Hypothalamus (tissue), 51 donors: Measurements from ENCODE around the gene UBIAD1.
"Not testable (repeated sequence)": the region's sequence is repeated elsewhere in the genome, so short reads cannot be mapped to it uniquely, and the experiment has no call there.

Source experiments
- DNase-seq, 51 donors: peaks; one replicate each; lab custom pipeline; 2025; lab: John Stamatoyannopoulos, UW

UBIAD1 gene

DNA sequence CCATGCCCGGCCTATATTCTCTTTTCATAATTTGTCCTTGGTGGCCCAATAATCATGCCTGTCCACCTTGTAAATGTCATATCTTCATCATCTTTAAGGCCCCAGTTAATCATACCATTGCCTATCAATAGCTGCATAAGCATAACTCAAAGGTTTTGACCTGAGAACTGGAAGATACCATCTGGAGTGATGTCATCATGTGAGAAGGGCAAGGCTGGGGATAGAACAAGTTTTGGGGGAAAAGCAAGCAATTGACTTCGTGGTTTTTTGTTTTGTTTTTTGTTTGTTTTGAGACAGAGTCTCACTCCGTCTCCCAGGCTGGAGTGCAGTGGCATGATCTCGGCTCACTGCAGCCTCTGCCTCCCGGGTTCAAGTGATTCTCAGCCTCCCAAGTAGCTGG is 6.2 kb downstream of the UBIAD1 start:
- no peak for DNase-seq

DNA sequence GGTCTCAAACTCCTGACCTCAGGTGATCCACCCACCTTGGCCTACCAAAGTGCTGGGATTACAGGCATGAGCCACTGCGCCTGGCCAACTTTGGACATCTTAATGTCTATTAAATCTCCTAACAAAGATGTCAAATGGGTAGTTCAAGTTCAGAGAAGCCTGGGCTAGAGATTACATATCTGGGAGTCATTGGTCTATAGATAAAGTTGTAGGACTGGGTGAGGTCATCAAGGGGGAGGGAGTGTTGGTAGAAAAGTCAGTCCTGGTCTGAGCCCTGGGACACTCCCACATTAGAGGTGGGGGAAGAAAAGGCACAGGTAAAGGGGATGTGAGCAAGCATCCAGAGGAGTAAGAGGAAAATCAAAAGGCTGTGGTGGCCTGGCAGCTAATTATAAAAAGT is 6.6 kb downstream of the UBIAD1 start:
- no peak for DNase-seq

DNA sequence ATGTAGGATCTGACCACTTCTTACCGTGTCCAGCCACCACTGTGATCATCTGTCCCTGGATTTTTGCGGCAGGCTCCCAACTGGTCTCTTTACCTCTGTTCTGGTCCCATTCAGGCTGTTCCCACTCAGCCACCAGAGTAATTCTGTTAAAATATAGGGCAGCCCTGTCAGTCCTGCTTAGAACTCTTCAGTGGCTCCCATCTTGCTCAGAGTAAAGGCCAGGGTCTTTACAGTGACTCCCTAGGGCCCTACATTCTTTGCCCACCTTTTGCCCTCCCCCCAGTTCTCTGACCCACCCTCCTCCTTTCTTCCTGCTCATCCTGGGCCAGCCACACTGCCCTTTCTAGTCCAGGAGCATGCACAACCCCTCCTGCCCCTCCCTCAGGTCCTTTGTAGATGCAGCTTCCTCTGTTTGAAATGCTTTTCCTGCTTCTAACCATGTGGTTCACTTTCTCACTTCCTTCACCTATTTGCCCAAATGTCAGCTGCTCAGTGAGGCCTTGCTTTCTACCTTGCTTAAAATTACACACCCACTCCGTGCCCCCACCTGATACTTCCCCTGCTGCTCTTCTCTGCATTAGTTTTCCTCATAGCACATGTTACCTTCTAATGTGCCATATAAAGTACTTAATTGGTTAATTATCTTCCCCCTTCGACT is 7.8 kb downstream of the UBIAD1 start:
- DNase-seq = no peak

DNA sequence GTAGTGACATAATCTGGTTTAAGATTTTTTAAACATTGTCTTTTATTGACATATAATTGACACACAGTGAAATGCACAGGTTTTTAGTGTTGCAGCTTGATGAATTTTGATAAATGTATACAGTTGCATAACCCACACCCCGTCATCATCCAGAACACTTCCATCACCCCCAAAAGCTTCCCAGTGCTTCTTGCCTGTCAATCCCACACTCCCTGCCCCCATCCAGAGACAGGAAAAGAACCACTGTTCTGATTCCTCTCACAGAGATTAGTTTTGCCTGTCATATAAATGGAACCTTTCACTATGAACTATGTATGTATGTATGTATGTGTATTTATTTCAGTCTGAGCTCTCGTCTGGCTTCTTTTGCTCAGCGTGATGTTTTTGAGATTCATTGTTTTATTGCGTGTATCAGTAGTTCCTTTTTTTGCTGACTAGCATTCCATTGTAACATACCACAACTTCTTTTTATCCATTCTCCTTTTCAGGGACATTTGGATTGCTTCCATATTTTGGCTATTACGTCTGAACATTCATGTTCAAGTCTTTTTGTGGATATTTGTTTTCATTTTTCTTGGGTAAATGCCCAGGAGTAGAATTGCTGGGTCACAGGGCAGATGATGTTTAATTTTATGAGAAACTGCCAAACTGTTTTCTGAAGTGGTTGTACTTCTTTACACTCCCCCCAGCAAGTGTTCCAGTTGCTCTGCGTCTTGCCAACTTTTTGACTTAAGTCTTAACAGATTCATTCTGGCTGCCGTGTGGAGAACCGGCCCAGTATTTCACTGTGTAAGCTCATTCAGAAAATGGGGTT is 8.7 kb downstream of the UBIAD1 start:
- DNase-seq = peak in 1 of 51 donors; percentile 9

DNA sequence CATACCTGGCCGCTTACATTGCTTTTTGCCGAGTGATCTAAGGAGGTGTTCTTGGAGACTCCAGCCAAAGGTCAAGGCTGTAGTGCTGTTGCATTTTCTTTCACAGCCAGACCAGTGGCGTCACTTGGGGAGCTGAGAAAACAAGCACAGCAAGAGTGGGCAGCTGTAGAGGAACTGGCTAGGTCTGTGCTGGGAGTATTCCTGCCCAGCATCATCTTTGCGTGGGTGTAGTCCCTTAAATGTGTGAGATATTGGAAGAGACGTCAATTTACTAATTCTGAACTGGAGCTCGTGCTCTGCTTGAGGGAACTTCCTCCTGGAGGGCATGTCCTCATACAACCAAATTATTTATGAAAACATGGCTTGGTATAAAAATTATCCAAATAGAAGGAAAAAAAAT is 10.2 kb downstream of the UBIAD1 start:
- DNase-seq = no peak

DNA sequence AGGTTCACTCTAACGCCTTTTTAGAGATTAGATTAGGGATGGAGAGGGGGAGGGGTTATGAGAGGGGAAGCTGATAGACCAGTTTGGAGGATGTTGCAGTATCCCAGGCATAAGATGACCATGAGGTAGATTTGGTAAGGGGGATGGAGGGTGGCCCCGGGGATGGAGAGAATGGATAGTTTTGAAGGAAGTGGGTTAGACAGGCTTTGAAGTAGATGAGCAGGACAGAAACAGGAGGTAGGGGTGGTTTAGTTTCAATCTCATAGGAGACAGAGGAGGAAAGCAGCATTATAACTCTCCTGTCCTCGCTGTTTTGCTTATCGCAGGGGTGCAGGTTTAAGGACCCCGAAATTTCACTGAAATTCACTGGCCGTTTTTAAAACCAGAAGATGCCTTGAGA is 11.8 kb downstream of the UBIAD1 start:
- DNase-seq = no peak

DNA sequence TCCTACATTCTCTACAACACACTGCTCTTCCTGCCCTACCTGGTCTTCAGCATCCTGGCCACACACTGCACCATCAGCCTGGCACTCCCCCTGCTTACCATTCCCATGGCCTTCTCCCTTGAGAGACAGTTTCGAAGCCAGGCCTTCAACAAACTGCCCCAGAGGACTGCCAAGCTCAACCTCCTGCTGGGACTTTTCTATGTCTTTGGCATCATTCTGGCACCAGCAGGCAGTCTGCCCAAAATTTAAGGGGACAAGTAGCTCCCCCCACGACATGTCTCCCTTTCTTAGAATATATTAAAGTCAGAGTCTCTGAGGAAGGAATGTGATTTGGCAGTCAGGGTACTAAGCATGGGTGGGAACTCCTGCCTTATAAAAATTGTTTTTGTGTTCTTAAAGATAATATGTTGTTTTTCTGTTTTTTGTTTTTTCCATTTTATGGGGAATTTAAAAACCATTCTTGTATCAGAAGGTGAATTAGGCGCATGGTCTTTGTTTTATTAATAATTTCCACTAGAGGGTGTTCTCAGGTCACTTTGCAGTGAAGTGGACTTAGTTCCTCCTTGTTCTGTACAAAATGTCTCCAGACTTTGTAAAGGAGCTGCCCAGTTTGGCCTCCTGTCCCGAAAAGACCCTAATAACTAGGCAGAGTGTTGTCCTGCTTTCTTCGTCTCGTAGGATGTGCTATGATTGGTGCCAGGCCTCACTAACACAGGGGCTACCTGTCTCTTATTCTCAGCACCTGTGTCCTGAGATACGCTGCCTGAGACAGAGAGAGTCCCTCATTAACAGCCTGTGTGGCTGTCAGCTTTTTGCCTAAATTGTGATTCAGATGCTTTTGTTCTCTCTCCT is 13.1 kb downstream of the UBIAD1 start:
- peak in 21 of 51 donors; percentile 4 to 54 (median 23) for DNase-seq

DNA sequence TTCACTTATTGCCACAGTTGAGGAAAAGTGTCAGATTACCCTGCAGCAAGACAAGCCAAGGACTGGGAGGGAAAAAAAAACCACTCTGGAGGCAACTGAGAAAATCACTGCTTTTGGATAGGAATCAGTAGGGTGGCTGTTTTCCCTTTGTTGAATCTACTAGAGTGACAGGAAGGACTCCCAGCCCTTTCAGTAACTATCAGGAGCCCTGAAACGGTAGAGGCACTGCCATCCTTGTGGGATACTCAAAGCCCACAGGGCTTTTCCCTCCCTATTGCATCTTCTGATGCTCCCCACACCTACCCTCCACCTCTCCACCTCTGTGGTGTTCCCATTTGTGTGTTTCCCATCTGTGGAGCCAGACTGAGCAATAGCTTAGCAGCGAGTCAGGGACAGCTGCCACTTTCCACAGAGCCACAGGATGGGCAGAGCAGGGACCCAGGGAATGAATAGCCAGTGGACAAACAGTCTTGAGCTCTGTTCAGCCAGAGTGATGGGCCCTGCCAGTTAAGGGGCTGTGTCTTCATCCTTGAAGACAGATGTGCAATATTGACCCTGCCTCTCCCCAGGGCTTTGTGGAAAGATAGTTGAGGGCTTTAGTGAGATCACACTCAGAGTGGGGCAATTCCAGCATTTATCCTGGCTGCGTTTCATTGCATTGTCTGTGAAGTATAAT is 13.9 kb downstream of the UBIAD1 start:
- DNase-seq = peak in 3 of 51 donors; percentile 16 to 31 (median 28)

DNA sequence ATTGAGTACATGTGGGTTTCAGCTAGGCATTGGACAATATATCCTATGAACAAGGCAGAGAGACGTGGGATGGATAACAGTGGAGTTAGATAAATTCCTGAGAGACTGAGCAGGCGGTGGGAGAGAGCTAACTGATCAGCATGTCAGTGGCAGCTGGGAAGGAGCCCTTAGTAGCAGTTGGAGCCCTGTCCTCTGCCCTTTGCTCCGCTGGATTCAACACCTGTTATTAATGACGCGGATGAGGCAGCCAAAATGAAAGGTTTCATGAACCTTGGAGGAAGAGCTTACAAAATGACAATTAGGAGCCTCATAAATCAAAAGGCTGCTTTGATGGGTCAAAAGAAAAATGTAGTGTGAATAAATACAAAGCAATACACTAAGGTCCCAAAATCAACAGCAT is 16.1 kb downstream of the UBIAD1 start:
- DNase-seq = no peak

DNA sequence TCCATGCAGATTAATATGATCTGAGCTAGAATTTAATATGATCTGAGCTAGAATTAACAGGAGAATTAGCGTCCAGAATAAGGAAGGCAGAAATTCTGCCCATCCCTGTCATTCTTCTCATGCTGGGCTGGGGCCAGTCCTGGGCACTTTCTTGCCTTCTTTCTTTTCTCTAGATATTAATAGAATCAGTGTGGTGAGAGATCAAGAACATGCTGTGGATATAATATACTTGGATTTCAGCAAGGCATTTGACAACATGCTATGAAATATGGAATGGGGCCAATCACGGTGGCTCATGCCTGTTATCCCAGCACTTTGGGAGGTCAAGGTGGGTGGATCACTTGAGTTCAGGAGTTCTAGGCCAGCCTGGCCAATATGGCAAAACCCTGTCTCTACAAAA is 18.1 kb downstream of the UBIAD1 start:
- DNase-seq = no peak

DNA sequence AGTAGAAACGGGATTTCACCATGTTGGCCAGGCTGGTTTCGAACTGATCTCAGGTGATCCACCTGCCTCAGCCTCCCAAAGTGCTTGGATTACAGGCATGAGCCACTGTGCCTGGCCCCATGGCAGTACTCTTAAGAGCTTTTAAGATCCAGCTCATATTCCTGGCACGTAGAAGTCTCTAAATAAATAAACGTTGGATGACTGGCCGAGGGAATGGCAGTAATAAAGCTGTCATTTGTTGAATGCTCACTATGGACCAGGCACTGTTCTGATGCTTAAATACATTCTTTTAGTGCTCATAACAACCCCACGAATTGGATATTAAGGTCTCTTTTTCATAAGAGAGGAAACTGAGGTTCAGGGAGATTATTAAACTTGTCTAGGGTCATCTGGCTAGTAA is 20.9 kb downstream of the UBIAD1 start:
- DNase-seq = no peak

DNA sequence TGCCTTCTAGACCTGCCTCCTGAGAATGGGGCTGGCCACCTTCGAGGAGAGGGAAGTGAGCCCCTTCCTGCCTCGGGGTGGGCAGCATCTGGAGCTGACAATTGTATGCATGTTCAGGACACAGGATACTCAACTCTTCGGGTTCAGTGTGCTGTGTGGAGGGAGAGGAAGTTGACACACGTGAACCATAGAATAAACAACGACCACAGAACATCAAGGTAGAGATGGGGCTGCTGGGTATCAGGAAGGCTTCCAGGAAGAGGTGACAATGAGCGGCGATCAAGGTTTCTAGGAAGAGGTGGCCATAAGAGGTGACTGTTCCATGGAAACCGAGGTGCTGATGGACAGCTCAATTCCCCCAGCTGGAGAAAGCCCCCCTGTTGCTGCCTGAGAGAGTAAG is 22.0 kb downstream of the UBIAD1 start:
- no peak for DNase-seq

DNA sequence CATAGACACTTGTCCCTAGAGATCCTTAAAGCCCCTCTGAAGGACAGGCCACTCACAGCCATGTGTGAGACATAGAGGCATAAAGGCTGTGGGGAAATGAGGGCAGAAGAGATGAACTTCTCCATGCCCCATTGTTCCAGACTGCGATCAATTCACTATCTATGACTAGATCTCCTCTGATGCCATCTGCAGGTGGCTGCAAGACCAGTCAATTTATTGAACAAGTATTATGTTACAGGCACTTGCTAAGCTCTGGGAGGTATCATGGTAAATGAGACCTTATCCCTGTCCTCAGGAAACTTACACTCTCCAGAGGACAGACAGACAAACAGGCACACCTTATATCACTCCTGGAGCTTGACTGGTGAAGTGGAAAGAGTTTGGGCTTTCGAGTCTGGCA is 22.9 kb downstream of the UBIAD1 start:
- DNase-seq = no peak

DNA sequence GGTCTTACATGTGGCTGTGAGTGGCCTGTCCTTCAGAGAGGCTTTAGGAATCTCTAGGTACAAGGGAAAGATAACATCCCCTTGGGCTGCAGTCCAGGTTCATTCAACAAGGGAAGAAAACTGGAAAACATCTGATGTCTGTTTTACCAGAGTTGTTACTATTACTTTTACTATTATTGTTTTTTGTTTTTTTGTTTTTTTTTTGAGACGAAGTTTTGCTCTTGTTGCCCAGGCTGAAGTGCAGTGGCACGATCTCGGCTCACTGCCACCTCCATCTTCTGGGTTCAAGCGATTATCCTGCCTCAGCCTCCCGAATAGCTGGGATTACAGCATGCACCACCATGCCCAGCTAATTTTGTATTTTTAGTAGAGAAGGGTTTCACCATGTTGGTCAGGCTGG is 24.8 kb downstream of the UBIAD1 start:
- not testable (repeated sequence) for DNase-seq

DNA sequence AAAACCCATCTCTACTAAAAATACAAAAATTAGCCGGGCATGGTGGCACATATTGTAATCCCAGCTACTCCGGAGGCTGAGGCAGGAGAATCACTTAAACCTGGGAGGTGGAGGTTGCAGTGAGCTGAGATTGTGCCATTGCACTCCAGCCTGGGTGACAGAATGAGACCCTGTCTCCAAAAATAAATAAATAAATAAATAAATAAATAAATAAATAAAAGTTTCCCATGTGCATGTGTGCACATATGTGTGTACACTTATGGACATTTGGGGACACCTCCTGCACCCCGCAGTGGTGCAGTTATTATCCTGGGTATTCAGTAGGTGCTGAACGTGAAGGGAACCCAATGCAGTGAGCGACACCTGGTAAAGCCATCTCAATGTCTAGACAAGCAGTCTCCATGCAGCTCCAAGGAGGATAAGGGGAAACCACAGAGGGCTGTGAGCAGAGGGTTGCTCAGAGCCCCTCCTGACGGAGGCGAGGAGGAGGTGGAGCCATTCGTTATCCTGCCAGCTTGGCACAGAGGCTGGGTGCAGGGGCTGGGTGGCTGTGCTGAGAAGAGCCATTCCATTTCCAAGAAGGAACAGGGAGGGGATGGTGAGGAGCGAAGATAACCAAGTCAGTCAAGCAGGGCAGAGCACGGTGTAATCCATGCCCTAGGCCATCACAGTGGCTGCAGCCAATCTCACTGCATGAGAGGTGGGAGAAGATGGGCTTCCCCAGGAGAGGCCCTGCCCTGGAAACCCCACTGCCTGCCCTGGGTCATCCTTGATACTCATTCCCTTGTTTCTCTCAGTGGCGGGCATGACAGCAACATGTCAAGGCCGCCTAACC is 25.6 kb downstream of the UBIAD1 start:
- no peak for DNase-seq

DNA sequence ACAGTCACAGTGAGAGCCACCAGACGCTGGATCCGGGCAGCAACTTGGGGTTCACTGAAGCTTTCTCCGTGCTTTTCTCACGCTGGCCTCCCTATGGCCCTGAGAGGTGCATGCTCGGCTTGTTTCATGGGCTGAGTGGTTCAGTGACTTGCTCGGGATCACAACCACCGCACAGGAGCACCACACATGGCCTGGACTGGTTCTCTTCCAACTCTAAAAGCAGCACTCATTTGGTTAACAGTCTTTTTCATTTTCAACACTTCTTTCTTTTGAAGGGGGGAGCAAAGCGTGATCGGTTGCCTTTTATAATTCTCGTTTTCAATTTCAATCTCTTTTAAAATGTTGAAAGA is 26.2 kb downstream of the UBIAD1 start:
- DNase-seq = no peak

DNA sequence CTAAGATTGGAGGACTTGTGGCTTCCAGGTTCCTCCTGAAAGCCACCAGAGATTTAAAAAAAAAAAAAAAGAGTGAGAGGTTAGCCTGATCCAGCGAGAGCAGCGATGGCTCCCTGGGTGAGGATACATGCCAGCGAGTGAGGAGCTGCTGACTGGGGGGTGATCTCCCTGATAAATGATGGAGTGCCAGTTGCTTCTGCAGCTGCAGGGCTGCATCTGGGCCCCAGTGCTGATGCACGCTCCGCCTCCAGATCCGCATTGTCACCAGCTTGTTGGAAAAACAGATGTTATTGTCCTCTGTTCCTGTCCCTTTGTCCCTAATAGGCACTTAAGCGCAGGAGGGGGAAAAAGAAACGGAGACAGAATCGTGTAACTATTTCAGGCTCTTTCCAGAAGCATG is 28.6 kb downstream of the UBIAD1 start:
- peak in 37 of 51 donors; percentile 12 to 84 (median 47) for DNase-seq

DNA sequence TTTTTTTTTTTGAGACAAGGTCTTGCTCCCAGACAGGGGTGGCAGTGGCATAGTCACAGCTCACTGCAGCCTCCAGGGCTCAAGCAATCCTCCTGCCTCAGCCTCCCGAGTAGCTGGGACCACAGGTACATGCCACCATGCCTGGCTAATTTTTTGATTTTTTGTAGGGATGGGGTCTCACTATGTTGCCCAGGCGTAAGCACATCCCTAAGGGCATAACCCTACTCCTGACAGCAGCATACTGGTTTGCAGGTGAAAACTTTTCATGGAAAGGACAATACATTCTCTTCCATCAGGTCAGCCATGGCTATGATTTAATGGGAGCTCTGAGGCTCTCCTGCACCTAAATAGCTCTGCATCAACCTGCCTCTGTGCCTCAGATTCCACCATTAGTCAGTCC is 29.4 kb downstream of the UBIAD1 start:
- no peak for DNase-seq

DNA sequence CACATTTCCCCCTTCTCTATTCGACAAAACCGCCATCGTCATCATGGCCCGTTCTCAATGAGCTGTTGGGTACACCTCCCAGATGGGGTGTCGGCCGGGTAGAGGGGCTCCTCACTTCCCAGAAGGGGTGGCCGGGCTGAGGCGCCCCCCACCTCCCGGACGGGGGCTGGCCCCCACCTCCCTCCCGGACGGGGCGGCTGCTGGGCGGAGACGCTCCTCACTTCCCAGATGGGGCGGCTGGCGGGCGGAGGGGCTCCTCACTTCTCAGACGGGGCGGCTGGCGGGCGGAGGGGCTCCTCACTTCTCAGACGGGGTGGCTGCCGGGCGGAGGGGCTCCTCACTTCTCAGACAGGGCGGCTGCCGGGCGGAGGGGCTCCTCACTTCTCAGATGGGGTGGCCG is 32.5 kb downstream of the UBIAD1 start:
- DNase-seq = not testable (repeated sequence)

DNA sequence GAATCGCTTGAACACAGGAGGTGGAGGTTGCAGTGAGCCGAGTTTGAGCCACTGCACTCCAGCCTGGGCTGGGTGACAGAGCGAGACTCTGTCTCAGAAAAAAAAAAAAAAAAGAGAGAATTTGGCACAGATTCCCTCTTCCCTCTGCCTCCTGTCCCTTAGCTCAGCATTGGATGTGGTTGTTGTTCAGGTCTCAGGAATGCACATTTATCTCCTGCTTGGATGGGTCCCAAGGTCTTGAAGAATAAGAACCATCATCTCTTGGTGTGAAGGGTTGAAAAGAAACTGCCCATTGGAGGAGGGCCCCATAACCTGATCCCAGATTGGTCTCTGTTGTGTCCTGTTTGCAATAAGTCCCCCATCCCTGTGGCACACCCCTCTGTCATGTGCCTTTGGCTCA is 34.9 kb downstream of the UBIAD1 start:
- DNase-seq = no peak
